Transverse colon (tissue), 4 donors: Measurements from ENCODE around the gene PCSK6. TPM values are rescaled to one million over a fixed set of nuclear protein-coding genes. Genes with fewer than 3 reads are reported as not detected.
A peak's percentile ranks its signal among the peaks of the same experiment; 100 is the strongest.

Experiments used
- DNase-seq: peaks from one replicate; pipeline ENCODE4 v3.0.0-alpha.2; 2019
- H3K27ac ChIP-seq, 4 donors: fragments of 200-600 bp; sonication (generic); 2 replicates each; pipeline ENCODE4 v1.5.1; 2016 to 2018; ENCODE audit warnings: inconsistent platforms in 4 of 4
- H3K27me3 ChIP-seq: fragments of 200-600 bp; sonication (generic); 2 replicates; pipeline ENCODE4 v1.5.1; 2017; ENCODE audit warnings: inconsistent platforms
- H3K36me3 ChIP-seq, 4 donors: fragments of 200-600 bp; sonication (generic); 2 replicates each; pipeline ENCODE4 v1.5.1; 2017 to 2019; ENCODE audit warnings: inconsistent platforms in 4 of 4
- H3K4me1 ChIP-seq, 4 donors: fragments of 200-600 bp; sonication (generic); 2 replicates each; pipeline ENCODE4 v1.5.1; 2017 to 2020; ENCODE audit warnings: inconsistent platforms in 4 of 4
- H3K4me3 ChIP-seq, 4 donors: fragments of 200-600 bp; sonication (generic); 1 replicate in 1 of 4; 2 replicates in 3 of 4; pipeline versions ENCODE4 v1.5.1 to v1.6.1; 2017 to 2019; ENCODE audit warnings: inconsistent platforms in 4 of 4
- H3K9me3 ChIP-seq, 2 donors: fragments of 200-600 bp; sonication (generic); 2 replicates each; pipeline ENCODE4 v1.5.1; 2017 to 2019; ENCODE audit warnings: inconsistent platforms in 2 of 2
- CTCF ChIP-seq, 5 experiments: fragments of 200-600 bp in 3 of 5; fragments of 450-650 bp in 2 of 5; sonication (generic) in 3 of 5; IDR thresholded peaks; 1 replicate in 2 of 5; 2 replicates in 3 of 5; pipeline ENCODE4 v1.5.1; 2016 to 2017; ENCODE audit warnings: antibody characterized with exemption in 5 of 5, inconsistent platforms in 3 of 5, mild to moderate bottlenecking in 2 of 5, moderate library complexity in 1 of 5
- EP300 ChIP-seq: sonication (generic); formaldehyde crosslinking; IDR thresholded peaks from one replicate; pipeline ENCODE4 v1.6.1; 2017; ENCODE audit warnings: antibody characterized with exemption, low read depth
- POLR2A ChIP-seq: fragments of 450-650 bp; IDR thresholded peaks from one replicate; pipeline ENCODE4 v1.6.1; 2016; ENCODE audit warnings: antibody characterized with exemption, mild to moderate bottlenecking, moderate library complexity
- POLR2AphosphoS5 ChIP-seq, 3 donors: sonication (generic); formaldehyde crosslinking; IDR thresholded peaks; one replicate each; pipeline ENCODE4 v1.6.1; 2016; ENCODE audit warnings: antibody characterized with exemption in 3 of 3
- WGBS, 2 donors: methylation state at CpG; one replicate each; pipeline ENCODE4 v1.1.5; 2018; ENCODE audit warnings: low coverage in 1 of 2; 5-methylcytosine and 5-hydroxymethylcytosine counted together
- in situ Hi-C, 4 donors: fragments of 200-750 bp; cut with MboI; loops; one replicate each; pipeline versions ENCODE4 v1.15.0 to v1.15.1; 2017; ENCODE audit warnings: low sequenced_read_pairs in 3 of 4, low pct_ligation_motif_present in 1 of 4, low pct_unique_long_range_greater_than_20kb in 1 of 4
- intact Hi-C: fragments of 100-400 bp; cut with DNase I; formaldehyde crosslinking; loops from one replicate; pipeline ENCODE4 v1.15.1; 2023; ENCODE audit warnings: low total_unique reads
- total RNA-seq, 4 donors: library from RNA; depleted of rRNA; stranded (reverse); fragments of >200 nt; gene quantifications; one replicate each; pipeline ENCODE4 v1.1.0, GENCODE V29; 2016

The PCSK6 gene
- total RNA-seq, 4 donors from 2014 or later, result 20.3 to 119 (median 49.7) TPM

- Histone ChIP-seq H3K36me3 (no peaks in the 10 kb centered on the region), H3K27me3 (peaks cover 7% of the 10 kb centered on the region), H3K4me1 (peaks cover 16 to 40% (median 28%) of the 10 kb centered on the region in 4 donors), H3K9me3 (no peaks in the 10 kb centered on the region), H3K4me3 (no peak overlapping the region), H3K27ac (peak overlapping the region in 1 of 4 donors; percentile 7)
- intact Hi-C loops (no loop called here), in situ Hi-C loops (no loop called here)
- WGBS, 2 donors, result 44% methylated on average over 4 of the region's 4 CpGs; no CpG with 5 or more reads in 1 of the 2 donors
- no peak for TF ChIP-seq EP300
- TF ChIP-seq CTCF (IDR thresholded peaks at IDR 0.05), result no peak
- peak in 1 of 3 donors; percentile 36 for TF ChIP-seq POLR2AphosphoS5 (IDR thresholded peaks at IDR 0.05)
- TF ChIP-seq POLR2A, result no peak
- no peak for DNase-seq
Measured at GRCh38 chr15:101500865-101501551, 11.5 kb upstream of the PCSK6 start.

GRCh38 chr15:101499863-101500713, 10.6 kb upstream of the PCSK6 start:
- Histone ChIP-seq H3K4me3 (no peak overlapping the region), H3K9me3 (no peaks in the 10 kb centered on the region), H3K4me1 (peaks cover 20 to 44% (median 31%) of the 10 kb centered on the region in 4 donors), H3K36me3 (no peaks in the 10 kb centered on the region), H3K27me3 (peaks cover 16% of the 10 kb centered on the region), H3K27ac (no peak overlapping the region)
- in situ Hi-C loops (loop anchor here in 1 of 4 donors (25.0 kb wide), 1 partner anchor 188 kb away; no protein-coding TSS in a partner anchor), intact Hi-C loops (loop anchor here (5.0 kb wide), 1 partner anchor 198 kb away; no protein-coding TSS in a partner anchor)
- 21 to 44% methylated on average over 7 to 11 of the region's 11 CpGs for WGBS, 2 donors
- TF ChIP-seq CTCF (IDR thresholded peaks at IDR 0.05) (no peak), POLR2AphosphoS5 (IDR thresholded peaks at IDR 0.05) (peak; percentile 65 to 79 (median 70))
- DNase-seq, result peak; percentile 68

- Histone ChIP-seq H3K27ac (peak overlapping the region in 1 of 4 donors; percentile 2), H3K36me3 (no peaks in the 10 kb centered on the region), H3K4me1 (peaks cover 20 to 44% (median 31%) of the 10 kb centered on the region in 4 donors), H3K4me3 (no peak overlapping the region), H3K27me3 (peaks cover 18% of the 10 kb centered on the region), H3K9me3 (no peaks in the 10 kb centered on the region)
- in situ Hi-C loops (loop anchor here in 1 of 4 donors (25.0 kb wide), 1 partner anchor 187 kb away; no protein-coding TSS in a partner anchor), intact Hi-C loops (loop anchor here (5.0 kb wide), 1 partner anchor 197 kb away; no protein-coding TSS in a partner anchor)
- DNase-seq, result no peak
- TF ChIP-seq POLR2AphosphoS5 (IDR thresholded peaks at IDR 0.05) (no peak), CTCF (IDR thresholded peaks at IDR 0.05) (no peak), POLR2A (no peak), EP300 (no peak)
- 61 to 79% methylated on average over 10 to 14 of the region's 14 CpGs for WGBS, 2 donors
Measured at GRCh38 chr15:101498717-101499480, 9.4 kb upstream of the PCSK6 start.
